Right renal pelvis (tissue), 4 donors: ENCODE results near the gene MTA2. TPM values are rescaled to one million over a fixed set of nuclear protein-coding genes. Genes with fewer than 3 reads are reported as not detected.
"Not testable (repeated sequence)": the region's sequence is repeated elsewhere in the genome, so short reads cannot be mapped to it uniquely, and the experiment has no call there.

Experiments used
- DNase-seq, 4 donors: peaks; one replicate each; pipeline ENCODE4 v3.0.0-alpha.2; 2013; ENCODE audit warnings: low read depth in 4 of 4, low spot score in 3 of 4, missing footprints in 1 of 4
- polyA plus RNA-seq, 4 donors: library from polyadenylated mRNA; unstranded; fragments of 120-200 nt; gene quantifications; one replicate each; pipeline ENCODE4 v1.2.1, GENCODE V29; 2013; ENCODE audit not compliant: insufficient read length in 4 of 4

MTA2 gene
- polyA plus RNA-seq, 4 donors: 90.8 to 99.5 (median 93.4) TPM

DNA sequence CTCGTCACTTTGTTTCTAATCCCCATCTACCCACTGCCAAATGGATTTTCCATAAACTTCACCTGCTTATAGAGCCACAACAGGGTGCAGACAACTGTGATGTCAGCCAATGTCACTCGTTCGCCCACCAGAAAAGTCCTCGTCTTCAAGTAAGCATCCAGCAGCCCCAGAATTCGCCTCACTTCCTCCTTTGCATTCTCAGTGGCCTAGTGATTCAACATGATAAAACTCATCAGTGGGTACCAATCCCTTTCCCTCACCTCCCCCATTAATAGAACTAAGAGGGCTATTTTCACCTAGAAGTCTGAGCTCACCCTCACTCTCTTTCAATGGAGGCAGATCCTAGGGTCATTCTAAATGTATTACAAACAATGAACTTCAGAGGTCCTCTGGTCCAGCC is 30.8 kb downstream of the MTA2 start:
- DNase-seq: not testable (repeated sequence)

DNA sequence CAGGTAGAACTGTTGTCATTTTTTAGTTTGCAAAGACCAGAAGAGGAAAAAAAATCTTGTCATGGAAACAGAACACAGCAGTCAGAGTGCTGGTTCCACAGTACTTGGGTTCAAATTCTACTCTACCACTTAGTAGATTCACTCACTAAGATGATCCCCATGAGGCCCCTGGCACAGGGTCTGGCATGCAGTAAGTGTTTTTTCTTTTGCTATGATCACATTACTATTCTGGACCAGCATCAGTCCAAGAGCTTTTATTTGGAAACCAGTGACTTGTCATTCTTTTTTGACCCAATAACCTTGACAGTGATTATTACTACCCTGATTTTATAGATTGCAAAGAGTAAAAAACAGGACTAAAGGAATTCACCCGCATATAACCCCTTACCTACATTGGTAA is 32.1 kb downstream of the MTA2 start:
- no peak for DNase-seq

DNA sequence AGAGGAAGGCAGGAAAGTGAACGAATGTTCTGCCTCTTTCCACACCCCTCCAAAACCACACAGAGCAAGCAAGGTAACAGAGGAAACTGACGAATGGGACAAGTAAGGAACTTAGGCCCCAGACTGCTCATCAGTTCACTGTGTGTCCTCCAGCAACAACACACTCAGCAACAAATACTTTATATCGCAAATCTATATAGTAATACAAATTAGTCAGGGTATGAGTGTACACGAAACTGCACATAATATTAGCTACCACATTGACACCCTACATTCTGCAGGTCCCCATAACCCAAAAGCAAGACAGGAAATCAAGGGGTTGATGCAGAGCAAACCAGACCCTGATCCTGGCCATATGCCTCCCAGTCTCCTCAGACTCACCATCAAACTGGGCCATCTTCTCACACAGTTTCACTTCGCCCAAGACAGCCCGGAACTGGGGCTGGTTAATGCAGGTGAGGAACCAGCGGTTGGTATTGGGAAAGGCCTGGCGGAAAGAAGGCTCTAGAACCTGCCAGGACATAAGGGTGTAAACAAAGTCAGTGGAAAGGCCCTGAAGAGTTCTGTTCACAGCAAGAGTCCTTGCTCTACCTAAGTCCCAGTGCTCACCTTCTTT is 34.5 kb downstream of the MTA2 start:
- DNase-seq: no peak

DNA sequence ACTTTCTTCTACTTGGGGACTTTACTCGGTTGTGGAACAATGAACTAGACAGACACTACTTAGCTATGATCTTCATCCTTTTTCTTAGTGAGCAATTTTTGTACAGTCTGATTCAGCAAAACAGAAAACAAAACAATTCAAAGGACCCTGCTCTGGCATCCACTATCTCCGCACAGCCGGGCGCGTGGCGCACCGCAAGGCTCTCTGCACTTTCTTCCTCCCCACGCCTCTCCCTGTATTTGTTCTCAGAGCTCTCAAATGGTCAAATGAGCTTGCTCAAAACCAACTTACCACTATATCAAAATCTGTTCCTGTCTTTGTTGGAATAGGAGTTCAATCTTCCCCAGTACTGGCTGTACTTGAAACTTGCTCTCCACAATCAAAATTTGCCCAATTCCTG is 35.4 kb downstream of the MTA2 start:
- DNase-seq: no peak

DNA sequence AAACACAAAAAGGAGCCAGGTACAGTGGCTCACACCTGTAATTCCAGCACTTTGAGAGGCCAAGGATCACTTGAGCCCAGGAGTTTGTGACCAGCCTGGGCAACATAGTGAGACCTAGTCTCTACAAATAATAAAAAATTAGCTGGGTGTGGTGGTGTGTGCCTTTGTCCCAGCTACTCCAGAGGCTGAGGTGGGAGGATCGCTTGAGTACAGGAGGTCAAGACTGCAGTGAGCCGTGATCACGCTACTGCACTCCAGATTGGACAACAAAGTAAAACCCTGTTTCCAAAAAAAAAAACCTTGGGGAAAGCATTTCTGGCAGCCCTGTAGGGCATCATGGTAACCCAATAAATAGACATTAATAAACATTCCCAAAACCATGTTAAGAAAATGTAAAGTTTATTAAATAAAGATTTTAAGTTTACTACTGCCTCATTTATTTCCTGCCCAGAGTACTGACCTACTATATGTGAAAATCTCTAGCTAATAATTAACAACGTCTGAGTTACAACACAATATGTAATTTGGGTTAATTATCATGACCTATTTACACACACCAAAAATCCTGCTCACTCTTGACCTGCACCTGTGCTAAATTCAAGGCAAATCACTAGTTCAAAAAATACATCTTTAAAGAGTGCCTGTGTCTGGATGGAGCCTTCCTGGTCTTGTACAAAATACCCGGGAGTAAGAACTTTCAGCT is 36.4 kb downstream of the MTA2 start:
- no peak for DNase-seq

DNA sequence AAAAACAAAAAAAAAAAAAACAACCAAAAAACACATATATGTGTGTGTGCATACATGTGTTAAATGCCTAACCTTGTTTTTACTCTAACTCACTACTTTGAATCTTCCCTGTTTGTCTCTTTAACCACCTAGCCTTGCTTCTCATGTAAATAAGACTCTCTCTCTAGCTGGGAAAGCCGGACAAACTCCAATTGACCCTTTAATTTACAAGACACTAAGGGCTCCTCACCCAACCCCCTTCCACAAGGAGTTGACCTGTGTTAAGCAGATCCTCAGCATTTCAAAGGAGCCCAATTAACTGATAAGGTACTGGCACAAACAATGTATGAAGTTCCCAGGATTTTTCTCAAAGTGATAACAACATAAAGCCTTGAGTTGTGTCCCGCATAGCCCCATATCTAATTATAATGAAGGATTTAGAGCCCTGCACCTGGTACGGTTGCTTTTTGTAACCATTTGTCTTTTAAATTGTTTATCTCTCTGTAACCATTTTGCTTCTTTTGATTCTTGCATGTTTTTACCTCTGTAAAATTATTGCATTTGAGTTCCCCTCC is 39.9 kb downstream of the MTA2 start:
- DNase-seq: not testable (repeated sequence)

DNA sequence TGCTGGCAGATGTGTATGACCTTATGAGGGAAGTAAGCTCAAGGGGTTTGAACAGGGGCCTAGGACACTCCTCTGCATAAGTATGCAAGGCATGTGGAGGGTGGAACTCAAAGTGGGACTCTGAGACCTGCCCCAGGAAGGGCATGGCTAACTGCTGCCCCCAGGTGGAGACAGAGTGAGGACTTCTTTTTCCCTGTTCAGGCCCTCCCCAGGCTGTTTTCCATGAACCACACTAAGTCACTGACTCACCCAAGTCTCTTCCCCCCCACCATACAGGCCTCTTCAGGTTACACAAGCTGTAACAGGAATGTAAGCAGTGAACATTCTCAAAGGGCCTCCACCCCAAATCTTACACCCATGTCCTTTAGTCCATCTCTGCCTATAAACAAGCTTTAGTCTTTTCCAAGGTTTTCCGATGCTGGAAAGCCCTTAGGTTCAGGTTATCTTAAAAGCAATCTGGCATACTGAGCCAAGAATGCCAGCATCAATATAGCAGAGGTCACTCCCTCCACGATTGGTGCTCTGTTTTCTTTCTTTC is 41.0 kb downstream of the MTA2 start:
- DNase-seq: no peak

DNA sequence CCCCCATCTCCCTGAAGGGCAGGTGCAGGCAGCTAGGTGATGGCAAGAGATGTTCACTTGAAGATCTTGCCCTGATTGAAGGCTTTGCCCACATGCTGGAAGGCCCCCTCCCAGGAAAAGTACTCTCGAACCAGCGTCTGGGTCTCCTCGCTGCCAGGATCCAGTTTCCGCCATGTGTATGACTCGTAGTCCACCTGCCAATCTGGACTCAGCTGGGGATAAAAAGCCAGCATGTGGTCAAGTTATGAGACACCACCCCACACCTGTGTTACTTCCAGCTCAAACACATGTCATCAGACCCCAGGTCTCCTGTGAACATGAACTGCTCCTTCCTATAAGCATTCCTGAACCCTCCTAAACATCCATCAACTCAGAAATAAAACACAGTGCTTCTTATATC is 42.0 kb downstream of the MTA2 start:
- DNase-seq: not testable (repeated sequence)

DNA sequence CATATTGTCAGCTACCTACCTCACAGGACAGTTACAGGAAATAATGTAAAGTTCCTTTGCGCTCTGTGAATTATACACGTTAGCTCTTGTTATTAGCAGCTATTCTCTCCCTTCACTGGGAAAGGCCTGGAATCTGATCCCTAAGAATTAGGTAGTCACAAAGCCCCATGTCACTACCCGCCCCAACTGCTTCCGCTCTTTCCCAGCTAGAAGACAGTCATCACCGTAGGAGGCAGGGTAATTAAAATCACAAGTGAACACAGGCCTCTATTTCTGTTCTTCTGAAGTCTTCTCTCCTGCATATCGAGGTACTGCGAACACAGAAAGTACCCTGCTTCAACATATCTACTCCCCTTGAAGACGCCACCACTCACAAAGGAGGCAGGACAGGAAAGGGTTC is 42.5 kb downstream of the MTA2 start:
- DNase-seq: no peak

DNA sequence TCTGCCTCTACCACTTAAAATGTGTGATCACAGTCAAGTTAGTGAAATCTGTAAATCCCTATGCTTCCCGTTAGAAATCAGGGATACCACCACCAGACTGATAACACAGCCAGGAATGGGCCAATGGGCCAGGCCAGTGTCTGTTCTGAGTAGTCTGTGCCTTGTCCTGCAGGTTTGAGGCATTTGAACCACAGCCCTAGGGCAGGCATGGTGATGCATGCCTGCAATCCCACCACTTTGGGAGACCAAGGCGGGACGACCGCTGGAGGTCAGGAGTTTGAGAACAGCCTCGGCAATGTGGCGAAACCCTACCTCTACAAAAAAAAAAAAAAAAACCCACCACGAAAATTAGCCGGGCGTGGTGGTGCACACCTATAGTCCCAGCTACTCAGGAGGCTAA is 43.0 kb downstream of the MTA2 start:
- DNase-seq: no peak

DNA sequence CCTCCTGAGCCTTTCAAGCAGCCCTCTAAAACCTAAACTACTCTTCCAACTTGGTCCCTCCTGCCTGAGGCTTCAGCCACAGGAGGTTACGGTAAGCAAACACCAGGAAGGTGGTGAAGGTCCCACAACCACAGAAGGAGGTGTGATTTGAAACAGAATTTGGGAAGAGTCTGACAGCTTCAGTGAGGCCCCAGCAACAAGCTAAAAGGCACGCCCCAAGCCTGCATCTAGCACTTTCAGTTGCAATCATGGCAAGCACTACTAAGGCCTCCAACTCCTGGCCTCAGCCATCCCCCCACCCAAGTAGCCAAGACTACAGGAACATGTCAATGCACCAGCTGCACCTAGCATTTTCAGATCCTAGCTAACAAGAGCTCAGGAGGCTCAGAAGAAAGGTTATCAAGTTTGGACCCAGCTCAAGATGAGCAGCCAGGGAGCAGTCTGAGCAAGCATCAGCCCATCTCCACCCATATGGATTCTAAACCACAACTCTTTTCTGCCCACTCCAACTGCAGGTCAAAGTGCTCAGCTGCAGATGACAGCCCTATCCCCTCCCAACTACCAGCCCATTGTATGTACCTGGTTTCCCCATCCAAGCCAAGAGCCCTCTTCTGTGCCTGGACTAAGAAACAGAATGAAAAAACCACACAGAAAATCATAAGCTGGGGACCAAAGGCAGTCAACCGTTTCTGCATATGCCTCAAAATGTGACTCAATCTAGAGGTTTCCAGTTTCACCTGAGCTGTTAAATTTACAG is 44.6 kb downstream of the MTA2 start:
- no peak for DNase-seq

DNA sequence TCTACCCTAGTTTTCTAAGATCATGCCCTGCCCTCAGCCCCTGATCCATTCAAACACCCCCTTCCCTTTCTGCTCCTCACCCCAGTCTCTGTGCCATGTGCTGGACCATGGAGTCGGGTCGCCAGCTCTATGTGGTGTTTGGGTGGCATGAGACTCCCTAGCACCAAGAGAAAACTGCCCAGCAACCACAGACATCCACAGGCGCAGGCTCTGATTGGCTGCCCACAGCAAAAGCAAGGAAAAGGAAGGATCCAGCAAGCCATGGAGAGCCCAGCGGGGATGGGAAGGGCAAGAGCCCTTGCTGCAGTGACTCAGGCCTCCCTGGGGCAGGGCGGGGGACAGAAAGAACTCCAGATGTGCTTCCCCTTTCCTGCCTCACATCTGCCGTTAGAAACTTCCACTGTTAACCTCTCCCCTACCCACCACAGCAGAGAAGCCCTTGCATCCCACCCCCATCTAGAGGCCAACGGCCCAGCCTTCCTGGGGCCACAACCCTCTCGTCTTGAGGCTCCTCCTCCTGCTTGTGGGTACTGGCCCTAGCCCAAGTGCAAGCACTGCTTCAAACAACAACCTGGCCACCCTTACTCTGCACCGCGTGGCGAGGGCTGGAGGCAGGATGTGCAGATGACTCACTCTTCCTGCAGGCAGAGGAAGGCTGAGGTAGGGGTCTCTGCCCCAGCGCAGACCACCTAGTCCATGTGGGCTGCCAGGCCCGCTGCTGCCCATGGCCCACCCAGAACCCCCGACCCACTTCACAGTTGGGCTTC is 45.4 kb downstream of the MTA2 start:
- no peak for DNase-seq

DNA sequence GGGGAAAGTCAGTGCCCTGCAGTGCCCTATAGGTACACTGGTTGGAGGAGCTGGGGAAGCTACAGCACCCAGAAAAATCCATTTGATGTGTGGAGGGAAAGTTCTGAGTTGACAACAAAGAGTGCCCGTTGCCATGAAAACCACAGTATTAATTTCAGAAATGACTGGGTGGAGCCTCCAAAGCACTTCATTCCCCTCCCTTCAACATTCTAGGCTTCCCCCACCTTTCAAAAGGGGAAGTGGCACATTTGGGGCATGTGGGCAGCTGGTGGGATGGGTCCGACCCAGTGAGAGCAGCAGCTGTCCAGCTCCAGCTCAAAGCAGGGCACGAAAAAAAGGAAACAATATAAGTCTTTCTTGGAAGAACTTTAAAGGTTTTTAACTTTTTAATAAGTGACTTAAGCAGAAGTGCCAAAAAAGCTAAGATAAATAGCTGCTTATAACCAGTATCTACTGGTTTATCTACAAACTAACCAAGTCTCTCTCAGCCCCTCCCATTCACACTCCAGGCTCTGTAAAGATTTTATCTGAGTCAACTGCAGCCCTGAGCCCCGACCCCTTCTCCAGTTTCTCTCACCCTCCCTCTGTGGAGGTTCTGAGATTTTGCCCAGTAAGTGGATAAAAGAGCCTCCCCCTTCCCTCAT is 46.1 kb downstream of the MTA2 start:
- no peak for DNase-seq

DNA sequence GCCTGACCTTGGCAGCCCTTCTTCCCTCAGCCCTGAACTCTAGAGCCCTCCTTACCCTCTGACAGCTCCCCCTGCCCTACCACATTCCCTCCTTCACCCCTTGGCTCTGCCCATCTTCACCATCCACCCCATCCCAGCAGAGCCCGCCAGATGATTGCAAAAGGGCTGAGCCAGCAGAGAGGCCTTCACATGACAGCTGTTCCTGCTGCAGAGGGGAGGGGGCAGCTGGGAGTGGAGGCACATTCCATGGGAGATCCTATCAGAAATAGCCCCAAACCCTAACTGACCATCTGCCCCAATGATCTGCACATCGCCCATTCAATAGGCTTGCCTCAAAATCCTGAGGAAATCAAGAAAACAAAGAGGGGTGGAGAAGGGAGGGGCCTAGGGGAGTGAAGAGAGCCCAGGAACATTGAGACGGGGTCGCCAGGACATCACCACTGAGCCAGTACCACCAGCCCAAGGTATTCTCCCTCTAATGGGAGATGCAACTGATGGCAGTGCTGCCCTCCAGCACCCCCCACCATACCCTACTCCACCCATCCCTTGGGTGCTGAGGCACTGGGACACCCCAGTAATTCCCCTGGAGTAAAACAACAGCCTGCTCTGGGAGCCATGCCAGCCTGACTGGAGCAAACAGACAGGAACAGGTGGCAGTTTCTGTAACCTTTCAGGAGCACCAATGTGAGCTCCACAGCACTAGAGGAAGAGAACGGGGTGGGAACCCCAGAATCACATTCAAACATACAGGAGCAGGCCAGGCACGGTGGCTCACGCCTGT is 47.1 kb downstream of the MTA2 start:
- DNase-seq: no peak

DNA sequence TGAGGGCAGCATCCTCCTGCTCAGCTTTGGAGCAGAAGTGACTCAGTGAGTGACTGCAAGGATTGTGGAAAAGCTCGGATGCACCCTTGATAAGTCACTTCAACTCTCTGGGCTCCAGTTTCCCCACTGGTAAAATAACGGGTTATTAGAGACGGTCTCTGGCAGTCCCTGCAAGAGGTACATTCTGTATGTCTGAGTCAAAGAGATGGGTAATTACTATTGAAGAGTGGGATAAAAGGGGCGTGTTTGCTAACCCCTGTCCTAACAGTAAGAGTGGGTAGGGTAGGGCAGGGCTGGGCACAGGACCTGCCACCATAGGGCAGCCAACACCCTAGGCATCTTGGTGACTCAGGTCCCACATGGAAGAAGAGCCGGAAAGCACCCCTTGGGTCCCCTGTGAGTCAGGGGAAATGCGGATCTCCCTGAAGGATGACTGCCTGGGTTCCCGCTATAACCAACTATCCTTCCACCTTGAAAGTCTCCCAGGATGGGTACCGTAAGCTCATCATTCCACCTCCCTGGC is 47.8 kb downstream of the MTA2 start:
- no peak for DNase-seq

DNA sequence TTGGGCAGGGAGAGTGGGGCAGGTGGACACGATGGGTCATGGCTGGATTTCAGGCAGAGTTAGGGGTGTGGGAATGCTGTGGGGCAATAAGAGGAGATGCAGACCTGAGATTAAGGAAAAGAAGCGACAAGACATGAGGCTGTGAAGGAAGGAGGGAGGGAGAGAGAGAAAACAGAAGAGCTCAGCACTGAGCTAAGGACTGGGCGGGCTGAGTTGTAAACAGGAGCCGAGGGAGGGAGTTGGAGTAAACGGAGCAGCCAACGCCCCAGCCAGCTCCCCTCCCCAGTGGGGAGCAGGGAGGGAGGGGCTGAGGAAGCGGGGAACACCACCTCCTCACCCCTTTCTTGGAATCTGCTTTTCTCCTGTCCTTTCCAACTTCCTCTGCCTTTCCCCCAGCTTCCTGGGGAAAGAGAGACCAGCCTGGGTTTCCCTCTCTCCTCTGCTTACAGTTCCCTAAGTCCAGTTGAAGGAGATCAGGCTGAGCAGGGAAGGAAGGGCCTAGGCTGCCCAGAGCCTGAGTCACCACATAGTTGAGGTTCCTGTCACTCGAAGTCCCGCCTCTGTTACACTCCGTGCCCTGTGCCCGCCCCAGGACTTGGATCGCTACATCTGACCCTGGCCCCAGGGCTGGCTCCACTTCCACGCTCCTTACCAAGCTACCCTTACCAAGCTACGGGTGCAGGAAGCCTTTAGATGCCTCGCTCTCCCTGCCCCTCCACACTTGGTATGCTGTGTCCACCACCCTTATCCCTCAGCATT is 48.4 kb downstream of the MTA2 start:
- no peak for DNase-seq

DNA sequence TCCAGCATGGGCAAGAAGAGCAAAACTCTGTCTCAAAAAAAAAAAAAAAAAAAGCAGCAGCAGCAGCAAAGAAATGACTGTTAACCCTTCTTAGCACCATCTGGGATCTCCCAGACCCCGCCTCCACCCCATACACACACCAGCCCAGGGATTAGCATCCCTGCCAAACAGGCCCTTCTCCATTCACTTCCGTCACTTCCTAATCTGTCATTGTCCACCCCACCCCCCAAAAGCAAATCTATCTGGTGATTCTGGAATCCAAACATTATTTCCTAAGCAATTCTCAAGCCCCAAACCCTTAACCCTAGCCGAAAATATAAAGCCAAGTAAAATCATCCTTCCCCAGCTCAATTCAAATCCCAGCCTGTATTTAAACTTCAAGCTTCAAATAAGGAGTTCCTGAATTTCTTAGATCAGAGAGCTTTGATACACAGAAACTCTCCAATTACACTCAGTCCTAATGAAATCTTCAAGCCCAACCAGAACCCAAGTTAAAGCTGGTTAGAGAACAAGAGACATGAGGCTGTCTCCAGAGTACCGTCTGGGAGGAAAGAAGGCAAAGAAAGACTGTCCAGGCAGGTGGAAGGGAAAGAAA is 49.1 kb downstream of the MTA2 start:
- DNase-seq: no peak

DNA sequence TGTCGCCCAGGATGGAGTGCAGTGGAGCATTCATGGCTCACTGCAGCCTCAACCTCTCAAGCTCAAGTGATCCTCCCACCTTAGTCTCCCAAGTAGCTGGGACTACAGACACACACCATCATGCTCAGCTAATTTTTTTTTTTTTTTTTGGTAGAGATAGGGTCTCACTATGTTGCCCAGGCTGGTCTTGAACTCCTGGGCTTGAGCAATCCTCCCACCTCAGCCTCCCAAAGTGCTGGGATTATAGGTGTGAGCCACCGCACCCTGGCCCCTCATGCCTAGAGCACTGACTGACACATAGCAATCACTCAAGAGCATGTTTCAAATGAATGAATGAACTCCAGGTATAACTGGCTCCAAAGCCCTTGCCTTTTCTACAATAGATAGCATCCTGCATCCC is 51.2 kb downstream of the MTA2 start:
- DNase-seq: not testable (repeated sequence)
